C4-2B (cell line): ENCODE results near the gene ASB6.

ENCODE experiments used
- H3K27ac ChIP-seq: fragments of 450-650 bp; 2 replicates; pipeline ENCODE4 v1.5.1; 2017
- ZFX ChIP-seq: fragments of 450-650 bp; IDR thresholded peaks from 2 replicates; pipeline ENCODE4 v1.6.1; 2017
- TF ChIP-seq, protein P1 (sequence below): fragments of 450-650 bp; conservative IDR thresholded peaks from 2 replicates; pipeline ENCODE4 v1.5.1; 2017; ENCODE audit warnings: mild to moderate bottlenecking

Gene ASB6

DNA sequence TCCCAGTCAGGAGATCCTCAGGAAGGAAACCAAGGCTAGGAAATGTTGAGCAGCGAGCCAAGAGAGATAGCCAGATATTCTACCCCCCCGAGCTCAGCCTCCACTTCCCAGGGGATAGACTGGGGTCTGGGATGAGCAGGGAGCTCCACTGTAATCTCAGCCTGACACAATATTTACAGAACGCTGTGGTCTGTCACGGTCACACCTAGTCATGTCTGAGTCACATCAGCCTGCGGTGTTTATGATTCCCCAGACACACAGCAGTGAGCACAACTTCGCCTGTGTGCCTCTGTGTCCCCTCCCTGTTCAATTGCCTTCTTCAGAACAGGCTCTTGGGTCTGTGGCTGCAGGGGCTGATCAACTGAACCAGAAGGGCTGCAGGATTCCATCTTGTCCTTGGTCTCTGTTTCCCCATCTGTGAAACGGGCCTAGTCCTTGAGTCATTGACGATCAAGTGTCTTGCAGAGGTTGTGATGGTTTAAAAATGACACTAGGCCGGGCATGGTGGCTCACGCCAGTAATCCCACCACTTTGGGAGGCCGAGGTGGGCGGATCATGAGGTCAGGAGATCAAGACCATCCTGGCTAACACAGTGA lies 14.9 kb upstream of the ASB6 start:
- TF ChIP-seq, protein P1, sequence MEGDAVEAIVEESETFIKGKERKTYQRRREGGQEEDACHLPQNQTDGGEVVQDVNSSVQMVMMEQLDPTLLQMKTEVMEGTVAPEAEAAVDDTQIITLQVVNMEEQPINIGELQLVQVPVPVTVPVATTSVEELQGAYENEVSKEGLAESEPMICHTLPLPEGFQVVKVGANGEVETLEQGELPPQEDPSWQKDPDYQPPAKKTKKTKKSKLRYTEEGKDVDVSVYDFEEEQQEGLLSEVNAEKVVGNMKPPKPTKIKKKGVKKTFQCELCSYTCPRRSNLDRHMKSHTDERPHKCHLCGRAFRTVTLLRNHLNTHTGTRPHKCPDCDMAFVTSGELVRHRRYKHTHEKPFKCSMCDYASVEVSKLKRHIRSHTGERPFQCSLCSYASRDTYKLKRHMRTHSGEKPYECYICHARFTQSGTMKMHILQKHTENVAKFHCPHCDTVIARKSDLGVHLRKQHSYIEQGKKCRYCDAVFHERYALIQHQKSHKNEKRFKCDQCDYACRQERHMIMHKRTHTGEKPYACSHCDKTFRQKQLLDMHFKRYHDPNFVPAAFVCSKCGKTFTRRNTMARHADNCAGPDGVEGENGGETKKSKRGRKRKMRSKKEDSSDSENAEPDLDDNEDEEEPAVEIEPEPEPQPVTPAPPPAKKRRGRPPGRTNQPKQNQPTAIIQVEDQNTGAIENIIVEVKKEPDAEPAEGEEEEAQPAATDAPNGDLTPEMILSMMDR = no peak
- TF ChIP-seq ZFX = no peak
- no peak overlapping the region for H3K27ac ChIP-seq

DNA sequence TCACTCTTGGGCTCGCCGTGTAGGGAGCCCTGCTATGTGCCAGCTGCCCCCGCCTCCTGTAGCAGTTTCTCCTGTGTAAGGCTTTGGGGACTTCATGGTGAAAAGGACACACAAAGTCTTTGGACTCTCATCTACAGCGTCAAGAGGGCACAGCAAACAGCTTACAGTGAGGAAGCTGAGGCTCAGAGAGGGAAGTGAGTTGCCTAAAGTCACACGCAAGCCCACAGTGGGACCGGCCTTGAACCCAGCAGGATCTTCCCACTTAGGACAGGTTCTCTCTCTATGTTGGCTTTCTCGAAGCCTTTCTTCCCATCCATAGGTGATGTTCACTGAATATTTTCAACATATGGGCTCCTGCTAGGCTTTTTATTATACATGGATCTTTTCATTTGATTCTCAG lies 13.7 kb upstream of the ASB6 start:
- TF ChIP-seq, protein P1 = no peak
- no peak for TF ChIP-seq ZFX
- H3K27ac ChIP-seq = no peak overlapping the region

DNA sequence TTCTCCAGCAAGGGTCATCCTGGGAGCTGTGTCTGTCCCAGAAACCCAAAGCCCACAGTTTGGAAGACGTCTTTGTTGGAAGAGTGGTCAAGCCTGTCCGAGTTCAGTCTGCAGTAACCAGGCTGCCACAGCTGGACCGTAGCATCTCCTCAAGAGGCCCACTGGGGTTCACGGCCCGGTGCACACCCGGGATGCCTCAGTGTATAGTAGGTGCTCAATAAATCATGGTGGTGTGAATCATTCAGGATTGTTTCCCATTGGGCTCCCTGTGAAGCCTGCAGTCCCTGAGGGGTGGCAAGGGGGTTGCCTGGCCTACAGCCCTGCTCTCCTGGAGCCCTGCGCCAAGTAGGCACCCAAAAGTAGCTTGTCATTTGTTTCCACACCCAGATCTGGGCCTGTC lies 13.2 kb upstream of the ASB6 start:
- no peak overlapping the region for H3K27ac ChIP-seq
- TF ChIP-seq ZFX = no peak

DNA sequence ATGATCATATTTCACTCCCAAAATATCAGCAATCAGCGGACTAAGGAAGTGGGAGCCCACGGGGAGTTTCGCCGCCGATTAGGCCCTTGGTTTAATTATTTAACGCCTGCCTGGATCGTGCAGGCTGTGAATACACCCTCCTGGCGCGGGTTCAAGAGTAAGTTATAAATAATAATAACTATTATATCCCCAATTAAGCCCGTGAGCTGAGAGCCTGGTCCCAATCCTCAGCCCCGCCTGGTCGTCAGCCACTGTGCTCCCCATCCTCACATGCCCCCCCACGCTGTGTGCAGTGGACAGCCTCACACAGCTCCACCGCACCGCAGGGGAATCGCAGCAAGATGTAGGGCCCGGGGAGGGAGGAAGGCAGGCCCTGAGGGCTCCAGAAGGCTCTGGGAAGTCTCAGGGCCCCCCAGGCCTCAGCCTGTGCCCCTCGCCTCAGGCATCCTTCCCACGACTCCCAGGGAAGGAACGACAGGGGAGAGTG lies 12.6 kb upstream of the ASB6 start:
- no peak overlapping the region for H3K27ac ChIP-seq

DNA sequence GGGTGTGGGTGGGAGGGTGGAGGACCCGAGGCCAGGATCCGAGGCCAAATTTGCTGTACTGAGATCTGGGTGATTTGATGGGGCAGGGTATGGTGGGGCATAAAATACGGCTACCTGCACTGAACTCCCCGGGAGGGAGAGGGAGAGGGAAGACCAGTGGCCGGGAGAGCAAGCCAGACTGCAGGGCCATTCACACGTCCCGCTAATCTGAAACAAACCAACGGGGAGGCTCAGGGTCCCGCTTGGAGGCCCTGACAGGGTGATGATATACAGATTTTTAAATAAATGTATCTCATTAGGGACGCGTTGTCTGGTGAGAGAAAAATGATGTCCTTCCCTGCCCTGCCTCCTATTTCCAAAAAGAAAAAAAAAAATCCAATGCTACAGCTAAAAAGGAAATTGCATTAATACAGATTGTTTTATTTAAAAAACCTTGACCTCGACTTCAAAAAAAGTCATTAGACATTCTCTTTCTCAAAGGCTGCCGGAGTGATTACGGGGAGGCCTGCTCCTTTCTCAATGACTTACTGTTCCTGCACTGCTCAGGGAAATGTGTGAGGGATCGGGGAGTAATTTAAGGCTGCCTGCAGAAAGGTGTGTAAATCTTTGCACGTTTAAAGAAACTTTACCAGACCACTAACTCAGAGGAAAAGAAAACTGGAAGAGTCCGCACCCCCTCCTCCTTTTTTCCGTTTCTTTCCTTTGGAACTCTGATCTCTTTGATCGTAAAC lies 12.0 kb upstream of the ASB6 start:
- TF ChIP-seq, protein P1 = no peak
- no peak for TF ChIP-seq ZFX
- H3K27ac ChIP-seq = no peak overlapping the region

More for the DNA sequence above, 12.6 kb upstream of the ASB6 start:
- TF ChIP-seq, protein P1 = no peak
- TF ChIP-seq ZFX = no peak

- H3K27ac ChIP-seq = no peak overlapping the region
Observed at GRCh38 chr9:129650680-129651235, 8.8 kb upstream of the ASB6 start.

DNA sequence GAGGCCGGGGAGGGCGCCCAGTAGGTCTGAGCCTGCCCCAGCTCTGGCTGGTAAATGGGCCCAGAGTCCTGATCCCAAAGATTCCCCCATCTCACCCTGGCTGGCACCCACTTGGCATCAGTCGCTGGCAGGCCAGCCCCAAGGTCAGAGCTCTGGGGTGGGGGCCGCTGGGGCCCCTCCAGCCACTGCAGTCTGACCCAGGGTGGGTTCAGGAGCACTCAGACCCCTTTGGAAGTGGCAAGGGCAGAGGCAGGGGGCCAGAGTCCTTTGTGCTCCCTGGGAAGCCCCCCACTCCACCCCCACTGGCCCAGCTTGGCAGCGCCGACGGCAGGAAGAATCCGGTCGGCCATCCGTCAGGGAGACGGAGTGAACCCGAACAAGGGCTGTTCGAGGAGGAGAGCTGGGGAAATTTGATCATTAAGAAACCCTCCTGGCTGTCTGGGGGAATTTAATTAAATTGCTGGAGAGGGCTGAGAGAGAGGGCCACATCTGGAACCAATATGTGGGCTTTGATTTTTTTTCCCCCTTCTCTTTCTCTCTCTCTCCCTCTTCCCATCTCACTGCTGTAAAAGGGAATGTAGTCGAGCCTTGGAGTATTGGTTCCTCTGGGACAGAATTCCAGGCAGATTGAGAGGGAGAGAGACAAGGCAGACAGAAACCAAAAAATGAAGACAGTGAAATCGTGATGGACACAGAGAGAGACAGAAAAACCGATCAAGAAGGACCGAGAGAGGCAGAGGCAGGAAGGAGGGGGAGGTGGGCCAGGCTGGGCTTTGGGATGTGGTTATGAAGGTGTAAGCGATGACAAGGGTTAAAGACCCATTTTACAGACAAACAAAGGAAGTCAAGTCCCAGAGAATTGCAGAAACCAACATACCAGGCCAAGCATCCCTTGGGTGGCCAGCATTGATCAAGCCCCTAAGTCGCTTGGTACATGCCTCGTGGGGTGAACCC lies 8.1 kb upstream of the ASB6 start:
- no peak overlapping the region for H3K27ac ChIP-seq
- TF ChIP-seq, protein P1 = no peak
- no peak for TF ChIP-seq ZFX

More at GRCh38 chr9:129650680-129651235, 8.8 kb upstream of the ASB6 start:
- TF ChIP-seq, protein P1 = no peak
- no peak for TF ChIP-seq ZFX
